Brain microvascular endothelial cell (primary cell): ENCODE results near the gene BSCL2.
"Not testable (repeated sequence)": the region's sequence is repeated elsewhere in the genome, so short reads cannot be mapped to it uniquely, and the experiment has no call there.

Experiments
- DNase-seq: peaks from one replicate; pipeline ENCODE4 v3.0.0-alpha.2; 2020
- H3K27ac ChIP-seq: fragments of 250-450 bp; sonication (Bioruptor Pico); 2 replicates; pipeline ENCODE4 v1.5.1; 2020; ENCODE audit warnings: mild to moderate bottlenecking, moderate library complexity
- H3K27me3 ChIP-seq: fragments of 250-450 bp; sonication (Bioruptor Pico); replicated peaks from 2 replicates; pipeline ENCODE4 v1.5.1; 2020; ENCODE audit warnings: mild to moderate bottlenecking
- H3K36me3 ChIP-seq: fragments of 250-450 bp; sonication (Bioruptor Pico); replicated peaks from 2 replicates; pipeline ENCODE4 v1.5.1; 2020; ENCODE audit warnings: mild to moderate bottlenecking
- H3K4me3 ChIP-seq: 2 replicates; pipeline ENCODE4 v1.5.1; 2011; ENCODE audit warnings: low read depth, mild to moderate bottlenecking, control low read depth, low read length, moderate library complexity
- CTCF ChIP-seq: IDR thresholded peaks from 2 replicates; pipeline ENCODE4 v1.5.1; 2011; ENCODE audit warnings: low read depth, mild to moderate bottlenecking, moderate library complexity, low read length, control low read depth, inconsistent platforms; ENCODE audit errors: missing control alignments
- in situ Hi-C: cut with HindIII; loops from 2 replicates; pipeline ENCODE4 v1.10.0; 2017; ENCODE audit warnings: low sequenced_read_pairs, low pct_ligation_motif_present

BSCL2 gene

GRCh38 chr11:62705413-62705812 is 1.8 kb downstream of the BSCL2 start:
- DNase-seq, result no peak
- in situ Hi-C loops, result no loop called here
- no peaks in the 10 kb centered on the region for H3K27me3 ChIP-seq
- peak overlapping the region; percentile 48 for H3K27ac ChIP-seq
- TF ChIP-seq CTCF, result no peak
- peaks cover 14% of the 10 kb centered on the region for H3K36me3 ChIP-seq
- H3K4me3 ChIP-seq, result peak overlapping the region; percentile 79

GRCh38 chr11:62703921-62704320 is 3.3 kb downstream of the BSCL2 start:
- DNase-seq, H3K27me3 ChIP-seq, in situ Hi-C loops, H3K4me3 ChIP-seq, H3K27ac ChIP-seq: not testable (repeated sequence)
- peaks cover 14% of the 10 kb centered on the region for H3K36me3 ChIP-seq

- H3K27me3 ChIP-seq, result no peaks in the 10 kb centered on the region
- H3K27ac ChIP-seq, result no peak overlapping the region
- in situ Hi-C loops, result no loop called here
- no peak for DNase-seq
- no peak overlapping the region for H3K4me3 ChIP-seq
- no peak for TF ChIP-seq CTCF
- H3K36me3 ChIP-seq, result peaks cover 14% of the 10 kb centered on the region
Measured at GRCh38 chr11:62702246-62702645, 5.0 kb downstream of the BSCL2 start.

DNA sequence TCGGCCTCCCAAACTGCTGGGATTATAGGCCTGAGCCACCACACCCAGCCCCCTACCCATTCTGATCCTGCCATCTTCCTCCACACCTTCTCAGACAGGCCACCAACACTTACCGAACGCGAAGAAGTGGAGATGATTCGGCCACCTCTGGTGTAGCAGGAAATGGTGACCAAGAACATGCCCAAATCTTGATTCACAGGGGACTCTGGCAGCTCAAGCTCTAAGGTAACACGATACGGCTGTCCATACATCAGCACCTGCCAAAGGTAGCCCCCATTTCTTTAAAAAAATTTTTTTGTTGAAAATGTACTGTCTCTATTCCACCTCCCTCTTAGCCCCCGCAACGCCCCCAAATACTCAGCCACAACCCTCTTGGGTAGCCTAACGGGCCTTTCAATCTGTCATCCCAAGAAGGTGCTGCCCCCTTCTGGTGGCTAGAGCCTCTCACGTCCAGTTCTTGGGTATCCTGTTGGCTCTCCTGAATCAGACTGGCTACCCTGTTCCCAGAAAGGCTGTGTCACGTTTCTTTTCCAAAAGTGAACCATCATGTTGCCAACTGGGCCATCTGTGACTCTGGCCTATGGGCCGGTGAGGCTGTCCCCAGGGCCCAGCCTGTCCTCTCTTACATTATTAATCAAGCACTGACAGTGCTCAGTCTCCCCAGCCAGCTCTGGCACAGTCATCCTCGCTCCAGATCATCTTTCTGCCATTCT is 12.6 kb downstream of the BSCL2 start:
- H3K27ac ChIP-seq, result no peak overlapping the region
- DNase-seq, result peak; percentile 72
- in situ Hi-C loops, result no loop called here
- H3K36me3 ChIP-seq, result peaks cover 31% of the 10 kb centered on the region
- peak; percentile 91 for TF ChIP-seq CTCF
- H3K27me3 ChIP-seq, result no peaks in the 10 kb centered on the region
- H3K4me3 ChIP-seq, result no peak overlapping the region

- H3K4me3 ChIP-seq, in situ Hi-C loops, DNase-seq, H3K27me3 ChIP-seq, H3K27ac ChIP-seq: not testable (repeated sequence)
- peaks cover 31% of the 10 kb centered on the region for H3K36me3 ChIP-seq
Measured at GRCh38 chr11:62693624-62694023, 13.6 kb downstream of the BSCL2 start.

- TF ChIP-seq CTCF, result no peak
- Histone ChIP-seq H3K27me3 (no peaks in the 10 kb centered on the region), H3K36me3 (peaks cover 31% of the 10 kb centered on the region), H3K4me3 (no peak within 1 kb of the TSS), H3K27ac (no peak within 1 kb of the TSS)
- in situ Hi-C loops, result no loop called here
- peak; percentile 37 for DNase-seq
Measured at GRCh38 chr11:62689421-62690183, 17.6 kb downstream of the BSCL2 start, which contains the start of gene LRRN4CL. TSS of gene LRRN4CL (minus strand) at chr11:62689530. CDS start at chr11:62688508, 1,022 bp downstream.
